HG03469 (cell line): Measurements from ENCODE around the gene MRPL43.

Experiments used
- ATAC-seq: cut with Tn5 transposase; IDR thresholded peaks from one replicate; pipeline ENCODE4 v1.9.1; 2021; ENCODE audit warnings: mild to moderate bottlenecking, moderate library complexity, moderate number of reproducible peaks; ENCODE audit not compliant: unreplicated experiment

Gene MRPL43

GRCh38 chr10:100969187-100970075 lies 17.9 kb downstream of the MRPL43 start, which contains the start of gene SEMA4G:
SEMA4G (plus strand) TSS chr10:100969504; CDS start chr10:100972913, 3,409 bp downstream.
- no peak for ATAC-seq

- no peak for ATAC-seq
These were observed 18.5 kb downstream of the MRPL43 start for GRCh38 chr10:100968863-100969186.

GRCh38 chr10:100968062-100968736 lies 19.1 kb downstream of the MRPL43 start:
- ATAC-seq, result no peak

- no peak for ATAC-seq
These were observed 20.0 kb downstream of the MRPL43 start for GRCh38 chr10:100967332-100967731.

- ATAC-seq, result no peak
These were observed 20.4 kb downstream of the MRPL43 start for GRCh38 chr10:100966887-100967286.

DNA sequence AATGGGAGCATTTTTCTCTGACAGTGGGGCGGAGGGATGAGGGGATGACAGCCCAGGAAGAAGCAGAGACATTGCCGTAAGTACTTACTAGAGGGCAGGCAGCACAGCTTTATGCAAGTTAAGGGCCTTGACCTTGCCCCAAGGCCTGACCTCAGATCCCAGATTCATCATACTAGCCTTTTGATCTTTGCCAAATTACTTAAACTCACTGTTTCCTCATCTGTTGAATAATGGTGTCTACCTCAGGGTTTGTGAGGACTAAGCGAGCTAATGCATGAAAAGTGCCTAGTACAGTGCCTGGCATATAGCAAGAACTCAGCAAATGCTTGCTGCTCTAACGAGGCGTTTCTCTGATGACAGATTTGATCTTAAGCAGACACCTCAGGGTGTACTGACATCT lies 21.5 kb downstream of the MRPL43 start:
- ATAC-seq, result no peak

DNA sequence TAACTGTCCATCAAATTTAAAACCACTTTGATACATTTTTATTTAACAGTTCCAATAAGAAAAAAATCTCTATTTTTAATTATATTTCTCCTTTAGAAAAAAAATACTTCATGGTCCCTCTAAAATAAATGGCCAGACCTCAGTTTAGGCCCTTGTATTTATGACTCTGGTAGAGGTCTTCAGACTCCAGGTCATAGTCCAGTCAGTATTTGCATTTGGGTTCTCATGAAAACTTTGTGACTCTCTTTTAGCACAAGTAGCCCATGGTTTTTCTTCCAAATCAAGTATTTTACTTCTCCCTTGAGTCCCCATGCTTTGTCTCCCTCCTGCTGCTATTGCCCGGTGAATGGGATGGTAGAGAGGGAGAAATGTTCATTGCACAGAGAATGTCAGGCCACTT lies 23.5 kb downstream of the MRPL43 start:
- no peak for ATAC-seq

DNA sequence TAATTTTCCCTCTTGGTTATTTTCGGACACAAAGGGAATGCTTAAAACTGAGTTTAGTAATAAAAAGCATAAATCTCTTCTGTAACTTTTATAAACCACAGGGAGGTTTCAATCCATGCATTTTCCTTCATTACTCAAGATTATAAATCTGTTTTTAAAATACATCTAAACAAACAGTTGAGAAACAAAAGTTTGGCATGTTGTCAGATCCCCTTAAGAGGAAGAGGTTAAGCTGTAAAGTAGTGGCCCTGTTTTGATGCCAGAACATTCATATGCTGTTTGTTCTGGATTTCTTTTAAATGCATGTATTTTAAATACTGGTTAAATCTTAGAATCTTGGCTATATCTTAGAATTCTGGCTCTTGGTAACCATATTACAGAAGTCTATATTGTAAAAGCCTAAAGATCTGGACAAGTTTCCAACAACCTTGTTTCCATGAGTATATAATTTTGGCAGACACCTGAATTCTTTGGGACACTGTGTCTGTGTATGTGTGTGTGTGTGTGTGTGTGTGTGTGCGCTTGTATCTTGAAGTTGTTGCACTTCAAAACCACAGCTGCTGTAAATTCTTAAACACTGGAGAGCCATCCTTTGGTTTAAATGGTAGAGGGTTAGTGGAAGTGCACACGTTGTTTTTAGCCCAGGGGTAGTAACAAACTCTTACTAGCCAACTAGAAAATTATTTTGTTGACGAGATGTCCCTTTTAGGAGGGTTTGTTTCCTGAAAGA lies 24.8 kb downstream of the MRPL43 start:
- no peak for ATAC-seq

GRCh38 chr10:100960251-100960650 lies 27.0 kb downstream of the MRPL43 start:
- ATAC-seq, result no peak

DNA sequence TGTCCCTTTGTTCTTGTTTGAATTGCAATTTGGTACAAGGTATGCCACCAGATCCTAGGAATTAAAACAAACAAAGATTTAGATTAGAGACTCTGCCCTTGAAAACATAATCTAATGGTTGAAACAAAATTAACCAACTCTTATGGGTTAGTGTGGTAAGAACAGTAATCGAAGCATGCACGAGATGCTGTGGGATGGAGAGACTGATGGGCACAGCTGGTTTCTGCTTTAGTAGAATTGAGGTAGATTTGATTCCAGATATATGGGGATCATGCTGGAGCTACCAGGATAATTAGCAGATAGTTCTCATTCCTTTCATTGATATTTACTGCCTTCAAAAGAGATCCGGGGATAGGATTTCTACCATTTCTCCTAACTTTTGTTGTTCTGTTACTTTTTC lies 38.4 kb downstream of the MRPL43 start:
- ATAC-seq, result no peak

DNA sequence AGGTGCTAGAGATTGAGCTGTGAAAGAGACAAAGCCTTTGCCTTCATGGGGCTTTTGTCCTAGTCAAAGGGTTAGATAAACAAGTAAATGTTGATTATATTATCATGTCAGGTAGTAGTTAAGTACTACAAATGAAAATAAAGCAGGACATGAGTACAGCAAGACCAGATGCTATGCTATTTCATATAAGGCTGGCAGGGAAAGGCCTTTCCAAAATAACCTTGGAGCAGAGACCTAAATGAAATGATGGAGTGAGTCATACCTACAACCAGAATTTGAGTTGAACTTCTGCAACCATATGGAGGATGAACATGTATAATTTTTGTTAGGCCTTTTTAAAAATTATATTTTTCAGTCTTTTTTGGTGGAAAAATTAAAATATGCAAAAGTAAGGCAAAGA lies 41.5 kb downstream of the MRPL43 start:
- ATAC-seq, result no peak

- no peak for ATAC-seq
These were observed 43.8 kb downstream of the MRPL43 start for GRCh38 chr10:100943508-100943907.

- no peak for ATAC-seq
These were observed 45.1 kb downstream of the MRPL43 start for GRCh38 chr10:100942229-100942628.

DNA sequence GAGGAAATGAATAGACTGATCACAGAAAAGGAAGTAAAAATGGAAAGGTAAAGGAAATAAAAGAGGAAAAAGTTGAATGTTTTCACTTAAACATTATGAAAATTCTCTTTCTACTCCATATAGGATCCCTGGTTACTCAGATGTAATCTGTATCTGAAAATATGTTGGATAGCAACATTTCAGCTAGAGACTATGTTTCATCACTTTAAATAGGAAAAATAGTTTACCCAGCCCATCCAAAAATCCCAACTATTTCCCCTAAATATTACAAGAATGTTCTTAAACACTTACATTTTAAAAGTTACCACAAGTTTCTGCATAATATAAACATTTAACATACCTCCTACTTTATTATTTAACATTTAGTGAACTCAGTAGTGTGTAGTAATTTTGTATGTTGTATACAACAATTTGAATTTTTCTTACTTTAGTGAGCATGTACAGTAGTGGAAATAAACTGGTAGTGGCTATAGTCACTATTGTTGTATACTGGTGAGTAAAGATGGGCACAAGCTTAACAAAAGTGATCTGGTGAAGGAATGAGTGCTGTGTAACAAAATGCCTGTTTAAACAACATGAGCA lies 47.4 kb downstream of the MRPL43 start:
- ATAC-seq, result no peak
